A673 (cell line): Measurements from ENCODE around the gene JMJD7. TPM values are rescaled to one million over a fixed set of nuclear protein-coding genes. Genes with fewer than 3 reads are reported as not detected.
A peak's percentile ranks its signal among the peaks of the same experiment; 100 is the strongest.

Experiments used
- BruUV-seq: library from RNA; stranded (reverse); fragments of 400-500 nt; replicated peaks from 2 replicates; lab custom pipeline; 2021; lab: Mats Ljungman, UMichigan
- CTCF ChIA-PET: fragments of 300-600 bp; sonication (Branson Sonifier 250); formaldehyde crosslinking; loops from one replicate; lab custom pipeline; 2022; ENCODE audit warnings: antibody characterized with exemption; lab: Charles Lee
- POLR2A ChIA-PET: fragments of 300-600 bp; sonication (Branson Sonifier 250); formaldehyde crosslinking; loops from one replicate; lab custom pipeline; 2022; ENCODE audit warnings: antibody characterized with exemption; ENCODE audit not compliant: low non-redundant PET; lab: Charles Lee
- DNase-seq: peaks from one replicate; pipeline ENCODE4 v3.0.0-alpha.2; 2015; ENCODE audit warnings: low spot score
- H3K27ac ChIP-seq: fragments of 200-600 bp; sonication (generic); 2 replicates; pipeline ENCODE4 v1.5.1; 2016; ENCODE audit warnings: mixed run types, low read depth, mild to moderate bottlenecking, mixed read lengths, antibody characterized with exemption, low read length; ENCODE audit not compliant: poor library complexity, severe bottlenecking
- H3K27me3 ChIP-seq: fragments of 200-600 bp; sonication (generic); replicated peaks from 2 replicates; pipeline ENCODE4 v1.6.1; 2017; ENCODE audit warnings: mixed run types, low read depth, mild to moderate bottlenecking, mixed read lengths, antibody characterized with exemption, low read length; ENCODE audit not compliant: insufficient read depth, poor library complexity
- H3K36me3 ChIP-seq: fragments of 200-600 bp; sonication (generic); 2 replicates; pipeline ENCODE4 v1.6.1; 2016; ENCODE audit warnings: mixed run types, mild to moderate bottlenecking, mixed read lengths, antibody characterized with exemption, low read length; ENCODE audit not compliant: insufficient read depth, poor library complexity, severe bottlenecking
- H3K4me1 ChIP-seq: fragments of 200-600 bp; sonication (generic); 2 replicates; pipeline ENCODE4 v1.6.1; 2017; ENCODE audit warnings: mixed run types, mild to moderate bottlenecking, mixed read lengths, antibody characterized with exemption, low read length; ENCODE audit not compliant: insufficient read depth, poor library complexity, severe bottlenecking
- H3K4me3 ChIP-seq: fragments of 200-600 bp; sonication (generic); 2 replicates; pipeline ENCODE4 v1.5.1; 2016; ENCODE audit warnings: low read depth, mixed run types, mild to moderate bottlenecking, mixed read lengths, low read length; ENCODE audit not compliant: poor library complexity, severe bottlenecking
- H3K9me3 ChIP-seq: fragments of 200-600 bp; sonication (generic); 2 replicates; pipeline ENCODE4 v1.6.1; 2016; ENCODE audit warnings: mixed run types, low read depth, mild to moderate bottlenecking, mixed read lengths, antibody characterized with exemption, low read length; ENCODE audit not compliant: poor library complexity, severe bottlenecking
- EZH2 ChIP-seq: fragments of 200-600 bp; sonication (generic); IDR thresholded peaks from 2 replicates; pipeline ENCODE4 v1.6.1; 2017; ENCODE audit warnings: borderline replicate concordance, low read depth, mild to moderate bottlenecking, mixed read lengths, antibody characterized with exemption, low read length; ENCODE audit not compliant: poor library complexity, severe bottlenecking
- intact Hi-C: fragments of 100-400 bp; cut with micrococcal nuclease; formaldehyde crosslinking; loops from one replicate; pipeline ENCODE4 v1.10.0; 2022; ENCODE audit not compliant: unreplicated experiment
- total RNA-seq: library from RNA; stranded (reverse); gene quantifications from 2 replicates; pipeline ENCODE4 v1.2.3, GENCODE V29; 2021
- TF ChIP-seq, protein P1 (sequence below): fragments of 300-800, 200-600 bp; sonication (generic); conservative IDR thresholded peaks from 2 replicates; pipeline ENCODE4 v1.5.1; 2017; ENCODE audit warnings: low read depth, mild to moderate bottlenecking, antibody characterized with exemption, low read length, moderate library complexity, mixed read lengths

JMJD7 gene
- total RNA-seq, 1 experiment from 2014 or later = 18.8 TPM

DNA sequence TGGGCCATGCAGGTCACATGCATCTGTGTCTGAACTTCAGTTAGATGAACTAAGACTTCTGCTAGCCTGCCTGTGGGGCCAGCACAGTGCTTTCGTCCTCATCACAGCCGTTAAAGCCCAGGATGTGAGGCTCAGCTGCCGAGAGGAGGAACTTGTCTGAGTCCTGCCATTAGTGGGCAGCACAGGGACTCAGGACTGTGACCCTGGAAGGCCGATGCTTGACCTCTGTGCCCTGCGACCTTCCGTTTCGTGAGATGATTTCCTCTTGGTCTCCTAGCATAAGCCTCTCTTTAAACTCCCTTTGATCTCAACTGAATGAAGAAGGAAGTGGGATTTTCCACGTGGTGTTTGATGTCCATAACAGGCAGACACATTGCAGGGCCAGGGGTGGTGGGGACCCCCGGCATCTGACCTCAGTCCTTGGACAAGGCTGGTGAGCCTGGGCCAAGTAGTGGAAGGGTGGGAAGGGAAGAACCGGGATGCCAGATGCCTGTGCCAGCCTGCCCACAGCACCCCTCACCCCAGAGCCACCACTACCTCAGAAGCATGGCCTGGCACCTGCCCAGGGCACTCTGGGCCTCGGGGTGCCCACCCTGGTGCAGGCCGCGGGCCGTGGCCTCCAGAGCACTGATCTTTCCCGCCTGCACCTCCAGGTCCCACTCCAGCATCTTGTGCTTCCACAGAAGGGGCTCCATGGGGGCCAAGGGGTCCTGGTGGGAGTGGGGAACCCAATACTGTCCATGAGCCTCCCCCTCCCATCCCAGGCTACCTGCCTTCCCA is 32.3 kb downstream of the JMJD7 start:
- H3K4me3 ChIP-seq = no peak overlapping the region
- TF ChIP-seq, protein P1, sequence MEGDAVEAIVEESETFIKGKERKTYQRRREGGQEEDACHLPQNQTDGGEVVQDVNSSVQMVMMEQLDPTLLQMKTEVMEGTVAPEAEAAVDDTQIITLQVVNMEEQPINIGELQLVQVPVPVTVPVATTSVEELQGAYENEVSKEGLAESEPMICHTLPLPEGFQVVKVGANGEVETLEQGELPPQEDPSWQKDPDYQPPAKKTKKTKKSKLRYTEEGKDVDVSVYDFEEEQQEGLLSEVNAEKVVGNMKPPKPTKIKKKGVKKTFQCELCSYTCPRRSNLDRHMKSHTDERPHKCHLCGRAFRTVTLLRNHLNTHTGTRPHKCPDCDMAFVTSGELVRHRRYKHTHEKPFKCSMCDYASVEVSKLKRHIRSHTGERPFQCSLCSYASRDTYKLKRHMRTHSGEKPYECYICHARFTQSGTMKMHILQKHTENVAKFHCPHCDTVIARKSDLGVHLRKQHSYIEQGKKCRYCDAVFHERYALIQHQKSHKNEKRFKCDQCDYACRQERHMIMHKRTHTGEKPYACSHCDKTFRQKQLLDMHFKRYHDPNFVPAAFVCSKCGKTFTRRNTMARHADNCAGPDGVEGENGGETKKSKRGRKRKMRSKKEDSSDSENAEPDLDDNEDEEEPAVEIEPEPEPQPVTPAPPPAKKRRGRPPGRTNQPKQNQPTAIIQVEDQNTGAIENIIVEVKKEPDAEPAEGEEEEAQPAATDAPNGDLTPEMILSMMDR = no peak
- TF ChIP-seq EZH2 = no peak
- intact Hi-C loops = no loop called here
- H3K27me3 ChIP-seq = no peaks in the 10 kb centered on the region
- DNase-seq = no peak
- no peaks in the 10 kb centered on the region for H3K9me3 ChIP-seq
- no peaks in the 10 kb centered on the region for H3K36me3 ChIP-seq
- peaks cover 7% of the 10 kb centered on the region for H3K4me1 ChIP-seq
- no peak overlapping the region for H3K27ac ChIP-seq
- ChIA-PET CTCF (no interaction called here), POLR2A (no interaction called here)
- no TSS peak for BruUV-seq

DNA sequence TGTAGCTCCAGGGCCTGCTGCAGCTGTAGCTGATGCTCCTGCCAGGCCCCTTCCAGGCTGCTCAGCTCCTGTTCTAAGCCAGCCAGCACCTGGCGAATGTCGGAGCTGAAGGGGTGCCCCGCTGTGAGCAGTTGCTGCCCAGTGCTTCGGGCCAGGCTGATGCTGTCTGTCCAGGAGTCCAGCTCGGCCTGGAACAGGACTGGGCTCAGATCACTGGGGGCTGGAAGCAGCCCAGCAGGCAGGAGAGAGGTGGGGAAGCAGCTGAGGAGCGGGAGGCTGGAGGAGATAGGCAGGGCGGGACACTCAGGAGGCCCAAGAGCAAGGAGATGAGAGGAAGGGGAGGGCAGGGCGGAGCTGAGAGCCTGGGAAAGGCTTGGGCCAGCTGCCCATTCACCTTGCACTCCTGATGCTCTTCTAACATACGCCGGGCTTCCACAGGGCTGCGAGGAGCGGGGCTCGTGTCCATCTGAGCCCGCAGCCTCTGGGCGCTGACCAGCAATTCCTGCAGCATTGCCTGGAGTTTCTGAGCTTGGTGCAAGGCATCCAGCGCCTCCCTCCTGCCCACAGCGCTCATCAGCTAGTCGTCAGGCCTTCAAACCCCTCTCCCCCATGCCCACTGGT is 34.0 kb downstream of the JMJD7 start:
- ChIA-PET POLR2A (no interaction called here), CTCF (no interaction called here)
- TF ChIP-seq, protein P1 = no peak
- TF ChIP-seq EZH2 = no peak
- no peak overlapping the region for H3K4me3 ChIP-seq
- H3K27me3 ChIP-seq = no peaks in the 10 kb centered on the region
- H3K36me3 ChIP-seq = no peaks in the 10 kb centered on the region
- intact Hi-C loops = no loop called here
- H3K27ac ChIP-seq = no peak overlapping the region
- H3K9me3 ChIP-seq = no peaks in the 10 kb centered on the region
- no TSS peak for BruUV-seq
- peaks cover 7% of the 10 kb centered on the region for H3K4me1 ChIP-seq
- DNase-seq = no peak

DNA sequence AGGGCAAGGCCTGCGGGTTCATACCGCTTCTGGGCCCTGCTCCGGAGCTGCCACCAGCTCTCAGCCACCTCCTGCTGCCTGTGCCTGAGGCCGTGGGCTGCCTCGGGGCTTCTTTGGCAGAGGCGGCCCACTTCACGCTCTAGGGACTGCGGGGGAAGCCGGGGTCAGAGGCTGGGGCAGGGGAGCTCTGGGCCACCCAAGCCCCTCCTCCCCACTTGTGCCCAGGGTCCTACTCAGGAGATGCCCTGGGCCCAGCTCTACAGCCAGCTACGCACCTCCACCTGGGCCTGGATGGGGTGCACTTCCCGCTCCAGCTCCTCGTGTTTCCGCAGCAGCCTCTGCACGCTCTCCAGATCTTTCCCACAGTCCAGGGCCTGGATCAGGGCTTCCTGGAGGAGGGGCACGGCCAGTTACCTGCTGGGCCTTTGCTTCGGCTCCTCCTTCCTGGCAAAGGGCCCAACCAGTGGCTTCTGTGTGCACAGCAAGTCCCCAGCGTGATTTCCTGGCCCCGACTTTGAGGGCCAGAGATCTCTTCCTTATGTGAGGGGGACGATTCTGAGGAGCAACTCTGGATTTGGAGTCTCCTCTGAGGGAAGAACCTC is 34.7 kb downstream of the JMJD7 start:
- CTCF ChIA-PET = no interaction called here
- TF ChIP-seq EZH2 = no peak
- TF ChIP-seq, protein P1 = no peak
- intact Hi-C loops = no loop called here
- no TSS peak for BruUV-seq
- Histone ChIP-seq H3K4me3 (no peak overlapping the region), H3K36me3 (no peaks in the 10 kb centered on the region), H3K27me3 (no peaks in the 10 kb centered on the region), H3K27ac (no peak overlapping the region), H3K9me3 (no peaks in the 10 kb centered on the region), H3K4me1 (peaks cover 7% of the 10 kb centered on the region)
- POLR2A ChIA-PET = no interaction called here
- DNase-seq = peak; percentile 78
